ENCODE data around the gene C17orf114.

C17orf114 gene

GRCh38 chr17:4771519-4772234 lies 30.5 kb downstream of the C17orf114 start, which contains the start of gene TM4SF5 (continued):
- TF ChIP-seq ZBTB39 (CRISPR knock-in tag; IDR thresholded peaks at IDR 0.05) (no peak), MTF1 (CRISPR knock-in tag; IDR thresholded peaks at IDR 0.05) (0 out of 2 replicates have a peak, but pooled peaks have one; percentile 45), CTCF (CRISPR knock-in tag; IDR thresholded peaks at IDR 0.05) (peak; percentile 41), ZNF549 (CRISPR knock-in tag; IDR thresholded peaks at IDR 0.05) (0 out of 2 replicates have a peak, but pooled peaks have one; percentile 56), KAT2B (IDR thresholded peaks at IDR 0.05; ENCODE audit: borderline replicate concordance, low read depth, low read length) (no peak), TGIF2 (CRISPR knock-in tag; IDR thresholded peaks at IDR 0.05) (peak; percentile 99), DPF2 (CRISPR knock-in tag; IDR thresholded peaks at IDR 0.05; ENCODE audit: borderline replicate concordance, low read depth) (0 out of 2 replicates have a peak, but pooled peaks have one; percentile 48), FOXA1 (IDR thresholded peaks at IDR 0.05) (no peak), FOXA1 (CRISPR knock-in tag; IDR thresholded peaks at IDR 0.05) (peak; percentile 50), ZNF687 (CRISPR knock-in tag; IDR thresholded peaks at IDR 0.05) (peak; percentile 98), ZBTB33 (CRISPR knock-in tag; IDR thresholded peaks at IDR 0.05) (peak; percentile 49; the same call in 1 of the 2 replicates), ZNF329 (CRISPR knock-in tag; IDR thresholded peaks at IDR 0.05; ENCODE audit: low read depth) (peak; percentile 61; the same call in 1 of the 2 replicates), ZNF773 (CRISPR knock-in tag; IDR thresholded peaks at IDR 0.05; ENCODE audit: borderline replicate concordance) (no peak), IKZF5 (CRISPR knock-in tag; IDR thresholded peaks at IDR 0.05) (peak; percentile 84), ERF (CRISPR knock-in tag; IDR thresholded peaks at IDR 0.05) (peak; percentile 92), ZNF776 (CRISPR knock-in tag; IDR thresholded peaks at IDR 0.05) (0 out of 2 replicates have a peak, but pooled peaks have one; percentile 40), LCORL (IDR thresholded peaks at IDR 0.05) (no peak), LCORL (CRISPR knock-in tag; IDR thresholded peaks at IDR 0.05) (peak; percentile 37; the same call in 1 of the 2 replicates)
